GM21825 (cell line): ENCODE measurements around the gene RBM15.

Experiments
- ATAC-seq: cut with Tn5 transposase; IDR thresholded peaks from one replicate; pipeline ENCODE4 v1.9.1; 2021; ENCODE audit warnings: mild to moderate bottlenecking, moderate library complexity; ENCODE audit not compliant: unreplicated experiment

The RBM15 gene

DNA sequence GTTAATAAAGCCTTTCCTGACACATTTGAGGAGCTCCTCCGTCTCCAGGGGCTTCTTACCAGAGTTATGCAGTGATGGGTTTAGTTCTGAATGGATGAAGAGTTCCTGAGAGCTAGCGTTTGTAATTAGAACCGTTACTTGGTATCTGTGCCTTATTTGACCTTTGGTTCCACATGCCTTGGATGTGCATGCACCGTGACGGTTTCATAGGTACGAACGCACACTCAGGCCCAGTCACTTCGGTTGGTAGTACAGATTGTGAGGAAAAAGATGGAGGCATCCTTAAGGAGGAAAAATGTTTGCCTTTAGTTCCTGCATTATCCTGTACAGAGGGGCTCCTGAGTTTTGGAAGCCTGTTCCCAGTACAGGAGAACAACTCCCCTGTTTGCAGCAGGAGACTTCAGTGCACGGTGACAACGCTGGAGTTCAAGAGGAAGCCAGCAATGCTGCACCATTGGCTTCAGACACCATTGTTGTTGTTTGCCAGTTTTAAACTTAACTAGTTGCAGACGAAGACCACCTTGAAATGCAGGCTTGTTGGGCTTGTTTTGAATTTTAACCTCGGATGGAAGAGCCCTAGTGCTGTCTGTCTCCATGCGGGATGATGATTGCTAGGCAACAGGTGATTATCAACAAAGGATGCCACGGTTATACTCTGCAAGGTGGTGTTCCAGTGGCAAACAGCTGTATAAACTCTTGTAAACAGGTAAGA, 8.2 kb downstream of the RBM15 start:
- ATAC-seq = no peak

DNA sequence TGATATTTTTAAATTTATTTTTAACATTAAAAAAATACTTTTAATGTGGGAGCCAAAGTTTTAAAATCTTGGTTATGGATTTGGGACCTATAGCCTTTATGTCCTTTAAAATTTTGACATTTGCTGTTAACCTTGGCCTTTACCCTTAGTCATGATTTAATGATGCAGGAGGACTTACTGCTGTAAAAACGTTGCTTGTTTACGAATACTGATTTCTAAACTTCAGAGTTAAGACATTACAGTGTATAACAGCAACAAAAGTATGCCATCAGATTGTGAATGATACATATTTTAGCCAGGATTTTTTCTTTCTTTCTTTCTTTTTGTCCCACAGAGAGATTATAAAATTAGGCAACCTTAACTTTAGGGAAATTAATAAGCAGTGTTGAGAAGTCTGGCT, 8.9 kb downstream of the RBM15 start:
- no peak for ATAC-seq

DNA sequence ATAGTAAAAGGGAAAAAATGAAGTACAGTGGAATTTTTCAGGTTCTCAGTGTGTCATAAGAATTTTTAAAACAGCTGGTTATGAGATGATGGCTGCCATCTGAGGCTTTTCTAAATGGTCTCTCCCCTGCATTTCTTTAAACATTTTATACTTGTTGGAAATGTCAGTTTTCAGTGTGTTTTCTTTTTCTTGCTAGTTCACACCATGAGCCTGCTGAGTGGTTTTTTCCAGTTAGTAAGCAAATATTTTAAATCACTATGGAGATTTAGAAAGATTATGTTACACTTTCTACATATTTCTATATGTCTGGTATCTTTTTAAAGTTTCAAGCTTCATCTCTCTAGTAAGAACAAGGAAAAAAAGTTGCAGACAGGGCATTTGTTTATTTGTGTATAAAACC, 9.6 kb downstream of the RBM15 start:
- ATAC-seq = no peak

DNA sequence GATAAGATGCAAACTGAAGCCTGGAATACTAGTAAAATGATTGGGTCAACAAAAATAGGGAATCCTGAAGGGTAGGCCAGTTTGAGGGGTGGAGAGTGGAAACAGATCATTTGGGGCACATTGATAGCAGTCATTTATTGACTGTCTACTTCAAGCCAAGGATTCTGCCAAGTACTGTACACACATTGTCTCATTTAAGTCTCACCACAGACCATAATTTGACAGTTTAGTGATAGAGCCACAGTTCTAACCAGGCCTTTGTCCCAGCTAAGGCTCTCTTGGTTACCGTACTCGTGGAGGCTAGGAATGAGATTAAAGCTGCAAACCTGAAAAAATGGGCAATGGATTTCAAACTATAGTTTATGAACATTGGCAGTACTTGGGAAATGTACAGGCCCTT, 11.2 kb downstream of the RBM15 start:
- no peak for ATAC-seq

DNA sequence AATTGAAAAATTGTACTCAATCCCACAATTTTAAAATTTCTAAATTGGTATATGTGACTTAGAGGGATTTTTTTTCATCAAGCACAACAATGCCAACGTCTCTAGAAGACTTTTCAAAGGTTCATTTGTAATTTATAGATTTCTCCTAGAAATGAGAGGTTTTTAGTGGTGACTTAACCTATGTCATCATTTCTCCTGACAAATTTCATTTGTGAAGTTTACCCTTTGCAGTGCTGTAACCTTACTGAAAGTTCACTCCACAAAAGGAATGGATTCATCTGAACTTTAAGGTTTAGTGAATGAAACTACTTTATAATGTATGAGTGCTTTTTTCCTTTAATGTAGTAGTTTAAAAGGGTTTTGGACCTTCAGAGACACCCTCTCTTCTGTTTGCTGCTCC, 16.1 kb downstream of the RBM15 start:
- no peak for ATAC-seq

- ATAC-seq = no peak
These were observed 17.2 kb downstream of the RBM15 start for GRCh38 chr1:110356379-110356778.

DNA sequence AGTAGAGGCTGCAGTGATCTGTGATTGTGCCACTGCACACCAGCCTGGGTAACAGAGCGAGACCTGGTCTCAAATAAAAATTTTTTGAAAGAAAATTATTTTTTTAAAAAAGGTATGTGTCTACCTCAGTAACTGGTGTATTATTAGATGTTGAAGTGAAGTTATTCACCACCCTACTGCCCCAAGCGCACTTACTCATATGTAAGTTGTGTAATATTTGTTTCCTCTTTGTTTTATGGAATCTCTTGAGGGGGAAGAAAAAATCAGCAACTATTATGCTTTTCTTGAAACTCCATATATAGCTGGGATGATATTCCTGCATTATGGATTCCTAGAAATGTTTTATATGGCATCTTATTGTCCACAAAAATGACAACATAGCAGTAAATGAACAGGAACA, 21.3 kb downstream of the RBM15 start:
- no peak for ATAC-seq

DNA sequence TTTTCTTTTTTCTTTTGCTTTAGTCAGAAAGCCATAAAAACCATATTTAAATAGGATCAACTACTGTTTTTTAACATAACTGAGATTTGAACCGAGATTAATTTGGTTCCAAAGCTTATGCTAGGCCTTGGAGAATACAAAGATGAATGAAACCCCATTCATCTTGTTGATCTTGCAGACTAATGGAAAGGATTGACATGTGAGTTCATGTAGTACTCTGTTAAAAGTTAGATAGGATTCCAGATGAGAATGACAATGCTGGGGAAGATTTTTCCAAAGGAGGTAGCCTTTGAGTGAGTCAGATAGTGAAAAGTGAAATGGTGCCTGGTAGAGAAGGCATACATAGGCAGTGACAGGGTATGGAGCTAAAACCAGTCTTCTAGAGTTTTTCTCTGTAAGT, 22.7 kb downstream of the RBM15 start:
- ATAC-seq = no peak

GRCh38 chr1:110364221-110364620, 25.0 kb downstream of the RBM15 start:
- no peak for ATAC-seq

- no peak for ATAC-seq
These were observed 31.6 kb downstream of the RBM15 start for GRCh38 chr1:110370827-110371226.

- ATAC-seq = no peak
These were observed 36.3 kb downstream of the RBM15 start for GRCh38 chr1:110375490-110375889.

DNA sequence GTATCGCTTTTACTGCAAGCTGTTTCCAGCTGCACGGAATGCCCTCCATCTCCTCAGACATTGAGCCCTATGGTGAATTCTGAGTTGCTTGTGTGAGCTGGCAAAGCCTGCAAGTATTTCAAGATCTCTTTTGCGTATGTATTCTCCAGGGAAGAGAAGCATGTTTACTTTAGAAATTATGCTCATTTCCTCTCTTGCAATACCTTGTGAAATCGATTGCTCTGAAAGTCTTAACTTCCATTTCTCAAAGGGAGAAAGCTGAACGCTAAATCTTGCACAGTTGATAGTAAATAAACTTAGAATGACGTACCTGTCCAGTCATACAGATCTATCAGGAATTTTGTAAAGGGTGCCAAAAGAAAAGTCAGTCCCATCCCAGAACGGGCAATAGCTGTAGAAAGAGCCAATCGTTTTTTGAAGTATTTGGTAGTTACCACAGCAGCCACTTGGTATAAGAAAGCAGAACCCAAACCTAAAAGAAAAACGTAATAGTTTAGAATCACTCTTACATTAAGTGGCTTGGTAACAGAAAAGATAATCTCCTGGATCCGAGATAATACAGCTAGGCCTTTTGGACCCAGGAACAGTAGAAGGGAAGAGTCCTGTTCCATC, 41.6 kb downstream of the RBM15 start:
- ATAC-seq = no peak

DNA sequence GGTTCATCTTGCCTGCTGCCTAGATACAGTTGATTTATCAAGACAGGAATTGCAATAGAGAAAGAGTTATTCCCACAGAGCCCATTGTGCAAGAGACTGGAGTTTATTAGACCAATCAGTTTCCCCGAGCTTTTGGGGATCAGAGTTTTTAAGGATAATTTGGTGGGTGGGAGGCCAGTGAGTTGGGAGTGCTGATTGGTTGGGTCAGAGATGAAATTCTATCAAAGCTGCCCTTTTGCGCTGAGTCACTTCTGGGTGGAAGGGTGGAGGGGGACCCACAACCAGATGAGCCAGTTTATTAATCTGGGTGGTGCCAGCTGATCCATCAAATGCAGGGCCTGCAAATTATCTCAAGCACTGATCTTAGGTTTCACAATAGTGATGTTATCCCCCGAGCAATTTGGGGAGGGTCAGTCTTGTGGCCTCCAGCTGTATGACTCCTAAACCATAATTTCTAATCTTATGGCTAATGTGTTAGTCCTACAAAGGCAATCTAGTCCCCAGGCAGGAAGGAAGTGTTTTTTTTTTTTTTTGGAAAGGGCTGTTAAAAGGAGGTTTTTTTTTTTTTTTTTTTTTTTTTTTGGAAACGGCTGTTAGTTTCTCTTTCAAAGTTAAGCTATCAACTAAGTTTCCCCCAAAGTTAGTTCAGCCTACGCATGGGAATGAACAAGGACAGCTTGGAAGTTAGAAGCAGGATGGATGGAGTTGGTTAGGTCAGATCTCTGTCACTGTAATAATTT, 44.2 kb downstream of the RBM15 start:
- no peak for ATAC-seq

DNA sequence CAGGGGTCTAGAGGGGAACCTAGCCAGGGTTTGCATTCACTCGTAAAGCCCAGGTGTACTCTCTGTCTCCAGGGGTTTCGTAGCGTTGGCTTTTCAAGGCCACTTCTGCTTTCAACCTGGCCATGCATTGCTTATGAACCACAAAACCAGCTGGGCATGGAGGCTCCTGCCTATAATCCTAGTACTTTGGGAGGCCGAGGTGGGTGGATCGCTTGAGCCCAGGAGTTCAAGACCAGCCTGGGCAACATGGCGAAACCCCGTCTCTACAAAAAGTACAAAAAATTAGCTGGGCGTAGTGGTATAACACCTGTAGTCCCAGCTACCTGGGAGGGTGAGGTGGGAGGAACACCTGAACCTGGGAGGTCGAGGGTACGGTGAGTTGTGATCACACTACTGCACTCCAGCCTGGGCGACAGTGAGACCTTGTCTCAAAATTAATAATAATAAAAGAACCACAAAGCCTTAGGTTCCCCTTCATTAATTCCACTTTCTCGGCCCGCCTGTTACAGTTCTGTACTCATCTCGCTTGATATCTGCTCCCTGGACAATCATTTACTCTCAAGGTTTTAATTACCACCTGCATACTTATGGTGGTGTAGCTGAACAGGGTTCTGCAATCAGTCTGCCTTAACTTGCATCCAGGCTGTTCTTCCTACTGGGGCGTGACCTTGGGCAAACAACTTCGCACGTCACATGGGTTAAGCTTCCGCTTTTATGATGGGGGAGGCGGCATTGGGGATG, 45.6 kb downstream of the RBM15 start:
- peak; percentile 65 for ATAC-seq

GRCh38 chr1:110385369-110385768, 46.2 kb downstream of the RBM15 start:
- no peak for ATAC-seq

DNA sequence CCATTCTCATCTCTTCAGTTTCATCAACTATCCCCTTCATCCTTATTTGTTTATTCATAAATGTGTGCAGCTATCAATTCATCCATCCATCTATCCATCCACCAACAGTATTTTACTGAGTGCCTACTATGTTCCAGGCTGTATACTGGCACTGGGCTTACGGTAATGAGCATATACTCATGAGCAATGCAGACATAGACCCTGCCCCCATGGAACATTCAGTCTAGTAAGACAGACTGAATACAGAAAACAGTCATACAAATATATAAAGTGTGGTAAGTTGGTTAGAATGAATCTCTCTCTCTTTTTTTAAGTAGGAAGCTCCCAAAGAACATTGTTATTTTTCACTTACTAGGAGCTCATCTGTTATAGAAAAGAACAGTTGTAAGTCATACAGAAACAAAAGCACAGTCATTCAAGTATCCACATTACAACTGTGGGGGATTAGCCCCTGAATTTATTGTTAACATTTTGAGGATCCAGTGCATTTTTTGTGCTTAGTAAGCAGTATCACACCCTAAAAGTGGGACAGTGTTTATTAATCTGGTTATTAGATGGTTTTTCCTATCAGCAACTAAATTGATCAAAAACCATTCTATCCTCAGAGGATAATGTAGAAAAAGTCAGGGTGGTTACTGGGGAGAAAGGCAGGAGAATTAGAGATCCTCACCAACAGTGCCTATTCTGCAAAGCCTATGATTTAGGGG, 48.0 kb downstream of the RBM15 start:
- ATAC-seq = no peak

DNA sequence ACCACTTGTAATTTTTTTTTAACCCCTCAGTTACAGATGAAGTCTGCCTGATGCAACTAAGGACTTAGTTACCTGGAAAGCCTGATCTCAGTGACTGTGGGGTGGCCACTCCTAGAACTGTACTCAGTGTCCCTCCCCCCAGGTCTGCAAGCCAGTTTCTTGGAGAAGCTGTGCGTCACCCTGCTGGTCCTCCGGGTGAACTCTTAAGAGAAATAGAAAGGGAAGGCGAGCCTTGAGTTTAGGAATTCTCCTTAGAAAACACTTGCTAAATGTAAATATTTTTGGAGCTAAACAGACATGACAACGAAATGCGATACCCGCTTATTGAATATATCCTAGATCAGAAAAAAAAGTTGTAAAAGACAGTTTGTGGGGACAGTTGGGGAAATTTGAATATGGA, 50.9 kb downstream of the RBM15 start:
- no peak for ATAC-seq

DNA sequence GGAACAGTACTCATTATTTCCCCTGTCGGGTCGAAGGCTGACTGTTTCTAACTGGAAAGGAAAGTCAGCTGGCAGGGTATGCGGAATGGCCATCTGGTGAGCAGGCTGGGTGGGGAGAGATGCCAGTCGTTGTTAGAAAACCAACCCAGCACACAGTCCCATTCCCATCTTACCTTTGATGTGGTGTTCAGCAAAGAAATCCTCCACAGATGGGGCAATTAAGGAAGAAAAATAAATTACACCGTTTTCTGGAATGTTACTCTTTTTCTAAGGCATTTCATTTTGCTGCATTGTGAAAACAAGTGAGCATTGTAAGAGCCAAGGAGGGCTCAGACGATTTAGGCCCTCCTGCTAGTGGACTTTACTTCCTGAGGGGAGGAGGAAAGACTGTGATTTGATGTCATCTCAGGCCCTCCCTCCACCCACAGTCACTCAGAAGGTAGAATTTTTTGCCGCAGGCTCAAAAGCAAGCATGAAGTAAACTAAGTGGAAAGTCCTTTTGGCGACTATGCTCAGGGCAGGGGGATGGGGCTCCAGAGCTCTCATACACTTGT, 51.6 kb downstream of the RBM15 start, which contains the start of gene SLC16A4:
TSS of gene SLC16A4 (minus strand) at position 335 of the 554 bp plus-strand sequence. CDS start 1,703 bp downstream, outside the sequence.
- ATAC-seq = no peak

- no peak for ATAC-seq
These were observed 54.1 kb downstream of the RBM15 start for GRCh38 chr1:110393286-110393685.

- no peak for ATAC-seq
These were observed 54.7 kb downstream of the RBM15 start for GRCh38 chr1:110393691-110394492.
